HepG2 (cell line): ENCODE measurements around the gene MCF2L. TPM values are rescaled to one million over a fixed set of nuclear protein-coding genes. Genes with fewer than 3 reads are reported as not detected.

ENCODE experiments used
- ATAC-seq: fragments of 200-7000 bp; cut with Tn5 transposase; 3 replicates; pipeline ENCODE4 v1.9.1; 2020; ENCODE audit warnings: mild to moderate bottlenecking, moderate library complexity
- BruUV-seq: library from RNA; stranded (reverse); fragments of 400-500 nt; replicated peaks from 2 replicates; lab custom pipeline; 2021; lab: Mats Ljungman, UMichigan
- CTCF ChIA-PET: fragments of 300-600 bp; formaldehyde crosslinking; extraction: SDS; loops from one replicate; lab custom pipeline; 2021; ENCODE audit warnings: low total read pairs, inconsistent platforms, low intra/inter-chr PET ratio; lab: Yijun Ruan, JAX
- POLR2A ChIA-PET: fragments of 350-600 bp; sonication (Branson Sonifier 250); formaldehyde crosslinking; loops from one replicate; lab custom pipeline; 2020; ENCODE audit warnings: antibody characterized with exemption, inconsistent platforms; lab: Yijun Ruan, JAX
- DNase-seq: peaks from one replicate; pipeline ENCODE4 v3.0.0-alpha.2; 2015; ENCODE audit warnings: low spot score
- FAIRE-seq: peaks from 3 replicates; lab custom pipeline; 2011; peaks lifted over from hg19 to GRCh38; lab: Jason Lieb, UNC
- H2AFZ ChIP-seq: one replicate; pipeline ENCODE4 v1.6.1; 2011; ENCODE audit warnings: low read length, inconsistent platforms
- H3K27ac ChIP-seq: fragments of 300-600 bp; 3 replicates; pipeline ENCODE4 v1.8.0; 2011; ENCODE audit warnings: mixed run types, mild to moderate bottlenecking, mixed read lengths, low read length, inconsistent platforms; ENCODE audit not compliant: insufficient read depth; ENCODE audit errors: extremely low read length
- H3K27me3 ChIP-seq, 2 experiments: fragments of 200-600 bp in 1 of 2; 2 replicates in 1 of 2; 3 replicates in 1 of 2; pipeline versions ENCODE4 v1.6.0 to v1.8.0; 2011; ENCODE audit warnings: low read length in 2 of 2, mild to moderate bottlenecking in 2 of 2, moderate library complexity in 2 of 2, inconsistent platforms in 1 of 2; ENCODE audit not compliant: insufficient read depth in 2 of 2, control insufficient read depth in 1 of 2
- H3K36me3 ChIP-seq, 2 experiments: fragments of 200-600 bp in 1 of 2; replicated peaks in 1 of 2; 2 replicates in 1 of 2; 3 replicates in 1 of 2; pipeline versions ENCODE4 v1.5.1 to v1.8.0; 2011; ENCODE audit warnings: low read length in 2 of 2, inconsistent platforms in 1 of 2; ENCODE audit not compliant: insufficient read depth in 2 of 2, control insufficient read depth in 1 of 2
- H3K4me1 ChIP-seq: 2 replicates; pipeline ENCODE4 v1.5.1; 2012; ENCODE audit warnings: low read length, inconsistent platforms; ENCODE audit not compliant: insufficient read depth
- H3K4me2 ChIP-seq: 2 replicates; pipeline ENCODE4 v1.6.0; 2011; ENCODE audit warnings: low read depth, low read length, inconsistent platforms
- H3K4me3 ChIP-seq, 3 experiments: fragments of 200-600 bp in 1 of 3; sonication (generic), shearing (Covaris generic) in 1 of 3; replicated peaks in 1 of 3; 2 replicates each; pipeline ENCODE4 v1.5.1; 2011 to 2016; ENCODE audit warnings: low read length in 3 of 3, inconsistent platforms in 2 of 3, low read depth in 2 of 3, mild to moderate bottlenecking in 2 of 3, control low read depth in 1 of 3, mixed read lengths in 1 of 3; ENCODE audit not compliant: insufficient read depth in 1 of 3
- H3K79me2 ChIP-seq: one replicate; pipeline ENCODE4 v1.6.1; 2011; ENCODE audit warnings: low read length, inconsistent platforms; ENCODE audit not compliant: insufficient read depth
- H3K9ac ChIP-seq: 2 replicates; pipeline ENCODE4 v1.6.0; 2011; ENCODE audit warnings: mild to moderate bottlenecking, low read depth, low read length, inconsistent platforms; ENCODE audit not compliant: insufficient read depth
- H3K9me3 ChIP-seq: 2 replicates; pipeline ENCODE4 v1.5.1; 2012; ENCODE audit warnings: mild to moderate bottlenecking, low read length
- H4K20me1 ChIP-seq: 2 replicates; pipeline ENCODE4 v1.6.0; 2011; ENCODE audit warnings: inconsistent platforms, mild to moderate bottlenecking, low read length, moderate library complexity; ENCODE audit not compliant: insufficient read depth
- AGO2 ChIP-seq: fragments of 200-400 bp; formaldehyde crosslinking; optimal IDR thresholded peaks from 2 replicates; pipeline ENCODE3; 2017; ENCODE audit warnings: mild to moderate bottlenecking, low read depth, low read length, moderate library complexity
- SOX13 ChIP-seq, 3 experiments: fragments of 450-650 bp in 1 of 3; sonication (generic) in 1 of 3; formaldehyde crosslinking in 1 of 3; IDR thresholded peaks in 2 of 3; conservative IDR thresholded peaks in 1 of 3; 2 replicates each; pipeline versions ENCODE4 v1.5.0 to v1.6.1; 2016 to 2020; ENCODE audit warnings: antibody characterized with exemption in 1 of 3, mild to moderate bottlenecking in 1 of 3, missing compliant biosample characterization in 1 of 3, missing genetic modification reagents in 1 of 3, moderate library complexity in 1 of 3
- ZBED4 ChIP-seq: sonication (generic); formaldehyde crosslinking; IDR thresholded peaks from 2 replicates; pipeline ENCODE4 v1.4.0; 2020; ENCODE audit warnings: missing genetic modification reagents, borderline replicate concordance
- WGBS: methylation state at CpG from one replicate; pipeline ENCODE4 v1.1.6; 2017; ENCODE audit warnings: low lambda C conversion rate; 5-methylcytosine and 5-hydroxymethylcytosine counted together
- in situ Hi-C: cut with HindIII; loops from 2 replicates; pipeline ENCODE4 v1.10.0; 2017; ENCODE audit warnings: low pct_unique_long_range_greater_than_20kb; ENCODE audit not compliant: extremely low pct_ligation_motif_present
- intact Hi-C: fragments of 100-400 bp; cut with micrococcal nuclease; formaldehyde crosslinking; loops from one replicate; pipeline ENCODE4 v1.10.0; 2022; ENCODE audit not compliant: unreplicated experiment
- polyA plus RNA-seq, 8 experiments: library from polyadenylated mRNA; depleted of rRNA in 3 of 8; stranded (reverse) in 7 of 8; unstranded in 1 of 8; fragments of >200 nt; fragmentation: Illumina TruSeq in 4 of 8; extraction: Trizol in 4 of 8; gene quantifications; 2 replicates each; pipeline versions ENCODE4 v1.2.1 to v1.2.3, GENCODE V29; 2011 to 2016; ENCODE audit warnings: low read depth in 4 of 8, missing spikeins in 1 of 8, mixed read lengths in 1 of 8; ENCODE audit not compliant: insufficient read depth in 1 of 8
- total RNA-seq, 5 experiments: library from RNA; depleted of rRNA; stranded (reverse); fragments of >200 nt; fragmentation: Illumina TruSeq; extraction: Trizol; gene quantifications; 2 replicates each; pipeline ENCODE4 v1.2.3, GENCODE V29; 2016; ENCODE audit warnings: low read depth in 1 of 5

The MCF2L gene
- total and polyA plus RNA-seq, 2 of the 13 experiments (the other 11 are each of a cell fraction or from before 2014, with no cell fraction given): 19.4 to 28.4 TPM

DNA sequence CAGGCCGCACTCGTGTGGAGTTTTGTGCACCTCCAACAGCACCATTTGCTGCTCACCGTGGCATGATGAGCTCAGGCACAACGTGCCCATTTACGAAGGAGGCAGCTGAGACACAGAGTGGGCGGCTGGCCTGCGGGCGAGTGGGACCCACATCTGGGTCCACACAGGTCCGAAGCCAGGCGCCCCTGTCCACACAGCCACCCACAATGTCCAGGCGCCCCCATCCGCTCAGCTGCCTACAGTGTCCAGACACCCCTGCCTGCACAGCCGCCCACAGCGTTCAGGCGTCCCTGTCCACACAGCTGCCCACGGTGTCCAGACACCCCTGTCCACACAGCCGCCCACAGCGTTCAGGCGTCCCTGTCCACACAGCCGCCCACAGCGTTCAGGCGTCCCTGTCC lies 94.1 kb downstream of the MCF2L start:
- ATAC-seq: no peak
- Histone ChIP-seq H3K4me1 (no peaks in the 10 kb centered on the region), H3K27ac (no peak overlapping the region), H4K20me1 (no peaks in the 10 kb centered on the region), H3K79me2 (no peaks in the 10 kb centered on the region), H3K27me3 (no peaks in the 10 kb centered on the region), H2AFZ (no peak overlapping the region), H3K9ac (no peak overlapping the region), H3K4me2 (no peak overlapping the region), H3K9me3 (no peaks in the 10 kb centered on the region), H3K4me3 (no peak overlapping the region), H3K36me3 (peaks cover 15 to 24% of the 10 kb centered on the region in 2 experiments; a peak in 3 of 5 replicates)
- in situ Hi-C loops: no loop called here
- TF ChIP-seq SOX13 (IDR thresholded peaks at IDR 0.05) (no peak), SOX13 (CRISPR knock-in tag; conservative IDR thresholded peaks at IDR 0.05 in 1 of 2, IDR thresholded peaks at IDR 0.05 in 1 of 2) (no peak), AGO2 (peak; percentile 40), ZBED4 (CRISPR knock-in tag) (no peak)
- ChIA-PET POLR2A (no interaction called here), CTCF (no interaction called here)
- WGBS: 94% methylated on average over 10 of the region's 22 CpGs
- DNase-seq: no peak
- intact Hi-C loops: no loop called here
- FAIRE-seq: no peak
- BruUV-seq: no TSS peak
